ENCODE measurements around the gene MRPL21. TPM values are rescaled to one million over a fixed set of nuclear protein-coding genes. Genes with fewer than 3 reads are reported as not detected.

Gene MRPL21
- polyA plus RNA-seq, 4 donors = 68.3 to 90.7 (median 73.2) TPM

DNA sequence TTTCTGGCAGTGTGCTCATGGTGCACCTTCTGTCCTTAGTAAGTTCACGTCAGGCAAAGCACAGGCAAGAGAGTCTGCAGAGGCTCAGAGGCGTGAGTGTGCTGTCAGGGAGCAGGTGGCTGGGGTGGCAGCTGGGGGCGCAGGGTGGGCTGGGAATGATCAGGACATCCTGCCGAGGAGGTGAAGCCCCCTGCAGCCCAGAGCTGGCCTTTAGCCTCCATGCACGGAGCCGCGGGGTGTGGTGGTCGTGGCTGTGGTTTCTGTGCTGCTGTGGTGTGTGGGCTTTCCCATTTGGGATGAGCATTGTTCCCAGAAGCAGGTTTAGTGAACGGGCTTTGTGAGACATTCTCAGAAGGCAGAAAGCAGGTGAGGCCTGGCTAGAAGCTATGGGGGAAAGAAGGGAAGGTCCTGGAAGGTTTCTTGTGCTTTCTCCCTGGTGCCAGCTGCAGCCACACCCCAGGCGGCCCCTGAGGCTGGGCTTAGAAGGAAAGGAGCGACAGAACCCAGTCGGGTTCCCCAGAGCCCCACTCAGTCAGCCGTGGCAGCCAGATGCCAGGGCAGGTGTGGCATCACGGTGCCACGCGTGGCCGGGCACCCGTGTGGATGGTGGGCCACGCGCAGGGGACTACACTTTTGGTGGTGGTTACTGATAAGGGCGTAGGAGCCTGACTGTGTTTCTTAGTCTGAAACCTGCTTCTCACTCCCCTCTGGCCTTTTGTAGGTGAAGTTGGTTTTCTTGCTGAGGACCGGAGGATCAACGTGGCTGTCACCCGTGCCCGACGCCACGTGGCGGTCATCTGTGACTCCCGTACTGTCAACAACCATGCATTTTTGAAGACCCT is 32.1 kb upstream of the MRPL21 start:
- no peak for DNase-seq (ENCODE audit: low read depth in 4 of 4, low spot score in 3 of 4)

DNA sequence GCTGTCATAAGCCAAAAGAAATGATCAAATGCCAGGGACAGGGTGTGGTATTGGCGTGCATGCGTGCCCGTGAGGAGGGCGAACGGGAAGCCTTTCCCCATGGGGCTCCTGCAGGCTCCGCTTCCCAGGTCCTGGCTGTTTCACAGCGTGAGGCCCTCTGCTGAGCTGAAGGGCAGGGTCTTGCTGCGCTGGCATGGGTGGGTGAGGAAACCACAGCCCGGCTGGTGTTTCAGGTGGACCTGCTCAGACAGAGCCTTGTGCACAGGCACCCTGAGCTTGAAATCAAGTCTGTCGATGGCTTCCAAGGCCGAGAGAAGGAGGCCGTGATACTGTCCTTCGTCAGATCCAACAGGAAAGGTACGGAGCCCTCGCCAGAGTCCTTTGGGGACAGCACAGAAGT is 31.4 kb upstream of the MRPL21 start:
- no peak for DNase-seq (ENCODE audit: low read depth in 4 of 4, low spot score in 3 of 4)

DNA sequence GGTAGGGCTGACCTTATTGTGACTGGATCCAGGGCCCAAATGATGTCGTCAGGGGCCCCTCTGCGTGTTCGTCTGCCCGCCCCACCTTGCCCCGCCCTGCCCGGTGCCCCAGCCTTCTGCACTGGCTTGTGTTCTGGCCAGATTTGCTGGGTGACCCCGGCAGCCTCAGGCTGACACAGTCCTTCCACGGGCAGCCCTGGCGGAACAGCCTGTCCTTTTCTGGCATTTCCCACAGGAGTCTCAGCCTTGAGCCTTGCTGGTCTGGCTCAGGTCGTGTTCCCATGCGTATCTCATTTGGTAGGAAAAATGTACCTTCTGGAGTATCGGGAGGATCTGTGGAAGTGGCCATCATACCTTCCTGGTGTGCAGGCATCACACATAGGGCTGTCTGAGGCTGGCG is 31.0 kb upstream of the MRPL21 start:
- no peak for DNase-seq (ENCODE audit: low read depth in 4 of 4, low spot score in 3 of 4)

DNA sequence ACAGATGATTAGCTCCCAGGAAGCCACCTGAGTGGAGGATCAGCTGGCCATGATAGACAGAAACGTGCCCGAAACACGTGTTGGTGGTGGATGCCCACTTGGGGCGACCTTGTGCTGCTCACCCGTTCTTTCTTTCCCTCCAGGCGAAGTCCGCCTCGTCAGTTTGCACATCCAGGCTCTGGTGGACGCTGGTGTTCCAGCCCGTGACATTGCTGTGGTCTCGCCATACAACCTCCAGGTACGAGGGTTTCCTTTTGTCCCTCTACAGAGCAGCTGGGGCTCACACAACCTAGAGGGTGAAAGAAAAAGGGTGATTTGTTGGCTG is 30.7 kb upstream of the MRPL21 start:
- no peak for DNase-seq (ENCODE audit: low read depth in 4 of 4, low spot score in 3 of 4)

DNA sequence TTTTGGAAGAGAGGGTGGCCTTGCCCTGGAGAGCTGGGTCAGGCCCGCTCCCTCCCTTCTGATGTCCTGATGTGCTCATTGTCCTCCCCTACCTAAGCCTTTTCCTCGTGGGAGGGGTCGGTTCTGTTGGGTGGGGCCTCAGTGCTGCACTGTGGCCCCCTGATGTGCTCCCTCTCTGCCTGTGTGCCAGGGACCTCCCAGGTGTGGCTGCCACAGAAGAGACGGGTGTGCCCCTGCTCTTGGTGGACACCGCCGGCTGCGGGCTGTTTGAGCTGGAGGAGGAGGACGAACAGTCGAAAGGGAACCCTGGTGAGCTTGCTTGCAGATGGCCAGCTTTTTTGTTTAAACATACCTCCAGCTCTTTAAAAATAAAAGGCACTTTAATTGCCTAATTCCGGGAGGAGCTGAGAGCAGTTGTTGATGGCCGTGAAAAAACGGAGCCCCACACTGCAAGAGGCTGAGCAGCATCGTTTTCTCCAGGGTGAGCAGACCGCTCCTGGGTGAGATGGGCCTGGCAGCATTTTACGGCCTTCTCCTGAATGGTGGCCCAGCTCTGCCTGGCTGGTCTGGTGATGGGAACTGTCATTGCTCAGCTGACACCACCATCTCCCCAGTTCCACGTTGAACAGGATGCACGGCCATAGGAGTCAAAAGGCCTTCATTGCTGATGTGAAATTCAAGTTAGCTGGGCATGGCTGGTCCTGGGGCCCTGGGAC is 30.1 kb upstream of the MRPL21 start:
- DNase-seq (ENCODE audit: low read depth in 4 of 4, low spot score in 3 of 4) = no peak

DNA sequence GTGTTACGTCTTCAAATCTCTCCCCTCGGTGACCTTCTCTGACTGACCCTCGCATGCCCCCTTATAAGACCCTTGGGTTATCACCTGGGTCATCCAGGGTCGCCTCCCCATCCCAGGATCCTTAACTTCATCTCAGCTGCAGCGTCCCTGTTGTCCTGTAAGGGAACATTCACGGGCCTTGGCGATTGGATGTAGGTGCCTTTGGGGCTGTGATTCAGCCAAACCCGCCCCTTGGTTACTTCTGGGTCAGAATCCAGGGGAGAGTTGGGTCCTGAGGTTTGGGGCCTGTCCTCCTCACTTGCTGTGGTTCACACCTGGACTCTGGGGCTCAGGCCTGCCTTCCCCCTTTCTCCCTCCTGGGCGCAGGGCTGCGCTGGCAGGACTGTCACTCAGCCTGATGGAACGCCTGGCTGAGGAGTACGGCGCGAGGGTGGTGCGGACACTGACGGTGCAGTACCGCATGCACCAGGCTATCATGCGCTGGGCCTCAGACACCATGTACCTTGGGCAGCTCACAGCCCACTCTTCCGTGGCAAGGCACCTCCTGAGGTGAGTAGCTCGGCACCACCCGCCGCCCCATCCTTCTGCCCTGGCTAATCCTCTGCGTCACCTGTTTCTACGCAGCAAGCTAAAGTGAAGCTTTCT is 29.4 kb upstream of the MRPL21 start:
- no peak for DNase-seq (ENCODE audit: low read depth in 4 of 4, low spot score in 3 of 4)

DNA sequence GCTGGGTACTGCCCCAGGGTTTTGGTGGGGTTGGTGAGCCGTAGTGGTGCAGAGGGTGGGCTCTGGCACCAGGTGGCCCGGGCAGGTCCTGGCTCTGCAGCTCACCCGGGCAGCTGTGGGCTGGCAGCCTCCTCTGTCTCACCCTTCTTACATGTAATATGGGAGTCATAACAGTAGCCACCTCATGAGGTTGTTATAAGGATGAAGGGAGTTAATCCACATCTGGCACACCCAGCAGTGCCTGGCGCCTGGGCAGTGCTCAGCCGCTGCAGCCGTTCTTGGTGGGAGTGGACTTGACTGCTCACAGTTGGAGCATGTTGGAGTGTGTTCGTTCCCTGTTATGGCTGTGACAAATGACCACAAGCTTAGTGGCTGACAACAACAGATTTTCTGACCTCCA is 28.7 kb upstream of the MRPL21 start:
- DNase-seq (ENCODE audit: low read depth in 4 of 4, low spot score in 3 of 4) = no peak

DNA sequence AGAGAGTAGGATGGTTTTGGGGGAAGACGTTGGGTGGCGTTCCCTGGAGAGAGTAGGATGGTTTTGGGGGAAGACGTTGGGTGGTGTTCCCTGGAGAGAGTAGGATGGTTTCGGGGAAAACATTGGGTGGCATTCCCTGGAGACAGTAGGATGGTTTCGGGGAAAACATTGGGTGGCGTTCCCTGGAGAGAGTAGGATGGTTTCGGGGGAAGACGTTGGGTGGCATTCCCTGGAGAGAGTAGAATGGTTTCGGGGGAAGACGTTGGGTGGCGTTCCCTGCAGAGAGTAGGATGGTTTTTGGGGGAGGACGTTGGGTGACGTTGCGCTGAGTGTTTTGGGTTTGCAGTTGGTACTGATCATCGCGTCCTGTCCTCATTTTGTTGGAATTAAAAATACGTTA is 28.3 kb upstream of the MRPL21 start:
- no peak for DNase-seq (ENCODE audit: low read depth in 4 of 4, low spot score in 3 of 4)

DNA sequence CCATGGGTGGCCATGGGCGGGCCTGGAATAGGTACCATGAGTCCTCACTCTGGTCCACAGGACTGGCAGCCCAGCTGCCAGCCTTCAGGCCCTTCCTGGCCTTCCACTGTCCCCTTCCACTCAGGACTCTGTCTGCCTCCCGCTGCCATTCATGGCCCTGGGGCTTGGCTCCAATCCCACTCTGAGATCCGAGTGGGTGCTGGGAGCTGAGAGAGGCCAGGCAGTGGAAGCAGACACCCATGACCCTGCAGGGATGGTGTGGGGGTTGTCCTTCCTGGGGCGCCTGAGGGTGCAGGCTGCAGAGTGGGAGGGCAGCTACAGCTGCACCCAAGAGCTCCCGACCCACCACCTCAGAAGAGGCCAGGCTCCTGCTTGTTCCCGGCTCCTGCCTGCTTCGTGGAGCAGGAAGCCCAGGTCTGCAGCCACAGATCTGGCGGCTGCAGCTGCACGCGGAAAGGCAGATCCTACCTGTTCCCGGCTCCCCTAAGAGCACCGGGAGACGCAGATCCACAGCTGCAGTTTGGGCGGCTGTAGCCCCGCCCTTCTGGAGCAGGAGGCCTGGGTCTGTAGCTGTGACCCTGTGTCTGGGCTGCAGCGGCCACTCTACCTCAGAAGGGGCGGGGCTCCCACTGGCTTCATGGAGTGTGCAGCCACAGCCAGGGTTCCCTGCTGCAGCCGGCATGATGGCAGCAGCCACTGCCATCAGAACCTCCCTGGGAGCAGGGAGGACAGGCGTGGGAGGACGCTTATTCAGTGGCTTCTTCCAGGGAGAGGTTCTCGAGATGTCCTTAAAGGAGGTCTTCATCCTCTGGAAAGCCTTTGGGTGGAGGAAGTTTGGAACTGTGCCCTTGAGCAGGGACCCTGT is 27.6 kb upstream of the MRPL21 start:
- no peak for DNase-seq (ENCODE audit: low read depth in 4 of 4, low spot score in 3 of 4)

DNA sequence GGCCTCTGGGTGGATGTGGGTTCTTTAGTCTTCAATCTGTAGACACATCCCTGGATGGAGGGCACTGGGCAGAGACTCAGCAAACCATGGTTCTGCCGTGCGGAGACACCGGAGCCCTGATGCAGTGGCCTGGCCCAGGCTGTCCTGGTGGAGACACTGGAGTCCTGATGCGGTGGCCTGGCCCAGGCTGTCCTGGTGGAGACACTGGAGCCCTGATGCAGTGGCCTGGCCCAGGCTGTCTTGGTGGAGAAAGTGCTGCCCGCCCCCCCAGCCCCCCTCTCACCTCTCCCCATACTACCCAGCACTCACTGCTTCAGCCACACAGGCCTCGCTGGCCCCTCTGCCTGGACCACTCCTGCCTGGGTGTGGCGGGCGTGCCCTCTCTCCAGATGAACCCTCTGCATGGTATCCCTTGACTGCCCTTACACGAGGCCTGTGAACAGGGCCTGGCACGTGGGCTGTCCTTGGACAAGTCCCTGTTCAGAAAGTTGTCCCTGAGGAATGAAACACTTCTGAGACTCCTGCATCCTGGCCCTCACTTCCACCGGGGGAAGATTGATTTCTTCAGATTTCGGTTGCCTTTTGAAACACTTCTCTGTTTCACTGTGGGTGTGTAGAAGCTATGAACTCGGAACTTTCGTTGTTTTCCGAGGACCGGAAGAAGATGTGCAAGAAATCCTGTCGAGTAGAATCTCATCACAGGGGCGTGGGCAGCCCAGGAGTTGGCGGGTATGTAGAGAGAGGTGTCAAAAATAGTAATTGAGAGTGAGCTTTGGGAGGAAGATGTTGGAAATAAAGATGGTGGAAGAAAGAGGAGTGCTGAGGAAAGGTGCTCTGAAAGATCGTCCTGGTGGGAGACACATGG is 26.3 kb upstream of the MRPL21 start:
- no peak for DNase-seq (ENCODE audit: low read depth in 4 of 4, low spot score in 3 of 4)

DNA sequence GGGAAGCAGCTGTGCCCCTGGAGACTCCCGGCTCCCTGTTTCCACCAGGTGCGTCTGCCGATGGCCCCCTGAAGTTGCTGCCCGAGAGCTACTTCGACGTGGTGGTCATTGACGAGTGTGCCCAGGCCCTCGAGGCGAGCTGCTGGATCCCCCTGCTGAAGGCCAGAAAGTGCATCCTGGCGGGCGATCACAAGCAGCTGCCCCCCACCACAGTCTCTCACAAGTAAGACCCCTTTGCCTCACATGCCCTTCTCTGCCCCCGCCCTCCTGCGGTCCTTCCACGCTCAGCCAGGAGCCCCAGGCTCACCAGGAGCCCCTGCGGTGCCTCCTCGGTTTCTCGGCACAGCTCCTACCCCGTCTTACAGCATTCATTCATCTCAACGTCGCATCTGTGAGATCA is 25.5 kb upstream of the MRPL21 start:
- no peak for DNase-seq (ENCODE audit: low read depth in 4 of 4, low spot score in 3 of 4)

DNA sequence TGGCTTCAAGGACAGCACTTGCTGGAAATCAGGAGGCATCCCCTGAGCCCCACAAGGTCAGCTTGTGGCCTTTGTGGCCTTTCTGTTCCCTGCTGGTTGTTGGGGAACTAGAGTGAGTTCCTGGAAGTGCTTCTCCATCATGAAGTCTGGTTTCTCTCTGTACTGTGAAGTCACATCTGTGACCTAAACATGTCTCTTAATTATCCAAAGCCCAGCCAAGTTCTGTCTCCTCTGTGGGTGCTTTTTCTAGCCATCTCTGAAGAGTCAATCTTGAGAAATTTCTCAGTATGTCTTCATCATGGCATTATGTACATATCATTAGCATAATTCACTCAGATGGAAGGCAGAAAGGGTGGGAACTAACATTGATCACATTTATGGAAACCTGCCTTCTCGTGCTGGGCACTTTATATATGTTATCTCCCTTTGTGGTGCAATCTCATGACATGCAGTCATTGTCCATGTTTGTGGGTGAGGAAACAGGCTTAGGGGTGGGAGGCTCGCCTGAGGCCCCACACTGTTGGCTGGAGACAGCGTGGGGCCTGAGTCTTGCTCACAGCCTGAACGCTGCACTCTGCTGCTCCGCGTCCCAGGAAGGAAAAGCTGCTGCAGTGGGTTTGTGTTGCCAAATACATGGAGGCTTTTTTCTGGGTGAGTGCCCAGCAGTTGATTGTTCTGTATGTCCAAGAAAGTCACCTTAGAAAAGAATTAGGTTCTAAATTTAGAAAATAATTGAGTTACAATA is 24.7 kb upstream of the MRPL21 start:
- DNase-seq (ENCODE audit: low read depth in 4 of 4, low spot score in 3 of 4) = no peak

DNA sequence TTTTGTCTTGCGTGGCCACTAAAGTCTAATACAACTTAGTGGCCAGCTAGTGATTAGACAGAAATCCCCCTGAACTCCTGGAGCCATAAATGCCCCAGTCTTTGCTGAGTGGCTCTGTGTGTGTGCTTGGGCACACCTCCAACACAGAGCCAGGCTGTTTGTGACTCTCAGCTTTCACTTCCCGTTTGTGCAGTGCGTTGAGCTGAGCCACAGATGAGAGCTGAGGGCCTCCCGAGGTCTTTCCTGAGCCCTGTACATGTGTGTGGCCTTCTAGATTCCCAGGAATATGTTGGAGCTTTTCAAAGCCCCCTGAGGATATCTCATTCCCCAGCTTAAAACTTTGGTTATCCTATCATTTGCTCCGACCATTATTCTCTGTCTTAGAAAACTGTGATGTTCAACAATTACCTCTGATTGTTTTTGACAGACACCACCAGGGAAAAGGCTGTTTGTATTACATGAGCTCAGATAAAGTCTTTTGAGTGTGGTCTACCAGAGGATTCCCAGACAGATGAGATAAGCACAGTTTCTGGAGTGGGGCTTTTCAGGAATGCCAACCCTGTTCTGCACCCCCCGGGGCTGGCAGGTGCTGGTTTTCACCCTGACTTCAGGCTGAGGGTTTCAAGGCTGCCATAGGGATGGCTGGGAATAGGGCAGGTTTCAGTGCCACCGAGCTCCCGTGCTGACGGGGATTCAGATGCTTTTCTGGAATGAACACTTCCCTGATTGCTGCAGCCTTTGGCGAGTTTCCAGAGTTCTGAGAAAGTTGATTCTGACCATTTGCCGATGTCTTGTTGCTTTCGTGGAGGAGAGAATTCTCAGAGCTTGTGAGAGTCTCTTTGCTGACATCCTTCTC is 23.9 kb upstream of the MRPL21 start:
- no peak for DNase-seq (ENCODE audit: low read depth in 4 of 4, low spot score in 3 of 4)

DNA sequence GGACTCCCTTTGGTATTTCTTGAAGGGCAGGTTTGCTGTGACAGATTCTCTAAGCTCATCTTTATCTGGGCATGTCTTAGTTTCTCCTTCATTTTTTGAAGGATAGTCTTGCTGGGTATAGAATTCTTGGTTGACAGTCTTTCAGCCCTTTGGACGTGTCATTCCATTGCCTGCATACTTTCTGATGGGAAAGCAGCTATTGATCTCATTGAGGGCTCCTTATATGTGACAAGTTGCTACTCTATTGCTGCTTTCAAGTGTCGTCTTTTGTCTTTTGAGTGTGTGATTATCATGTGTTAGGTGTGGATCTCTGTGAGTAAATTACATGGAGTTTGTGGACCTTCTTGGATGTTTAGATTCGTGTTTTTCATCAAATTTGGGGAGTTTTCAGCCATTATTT is 22.0 kb upstream of the MRPL21 start:
- no peak for DNase-seq (ENCODE audit: low read depth in 4 of 4, low spot score in 3 of 4)

DNA sequence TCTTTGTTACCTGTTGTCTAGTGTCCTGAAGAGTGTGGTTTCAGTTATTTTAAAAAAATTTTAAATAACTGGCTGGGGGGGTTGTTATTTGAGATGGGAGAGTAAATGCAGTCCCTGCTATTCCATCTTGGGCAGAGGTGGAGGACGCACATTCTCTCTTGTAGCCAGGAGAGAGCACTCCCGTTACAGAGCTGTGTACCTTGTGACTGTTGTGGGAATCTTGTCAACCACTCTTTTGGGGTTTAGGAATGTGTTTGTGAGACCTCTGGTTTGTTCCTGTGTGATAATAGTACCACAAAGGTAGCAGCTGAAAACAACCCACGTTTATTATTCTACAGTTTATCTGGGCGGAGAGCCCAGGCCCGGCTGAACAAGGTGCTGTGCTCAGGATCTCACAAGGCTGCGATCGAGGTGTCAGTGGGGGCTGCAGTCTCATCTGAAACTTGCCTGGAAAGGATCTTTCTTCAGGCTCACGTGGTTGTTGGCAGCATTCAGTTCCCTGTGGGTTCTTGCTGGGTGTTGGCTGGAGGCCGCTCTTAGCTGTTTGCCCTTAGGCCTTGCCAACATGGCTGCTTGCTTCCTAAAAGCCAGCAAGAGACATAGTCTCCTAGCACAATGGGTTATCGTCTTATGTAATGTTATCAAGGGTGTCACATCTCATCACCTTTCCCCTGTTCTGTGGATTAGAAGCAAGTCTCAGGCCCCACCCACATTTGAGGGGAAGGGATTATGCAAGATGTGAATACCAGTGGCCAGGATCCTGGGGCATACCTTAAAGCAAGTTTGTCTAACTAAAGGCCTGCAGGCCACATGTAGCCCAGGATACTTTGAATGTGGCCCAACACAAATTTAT is 20.7 kb upstream of the MRPL21 start:
- DNase-seq (ENCODE audit: low read depth in 4 of 4, low spot score in 3 of 4) = no peak

DNA sequence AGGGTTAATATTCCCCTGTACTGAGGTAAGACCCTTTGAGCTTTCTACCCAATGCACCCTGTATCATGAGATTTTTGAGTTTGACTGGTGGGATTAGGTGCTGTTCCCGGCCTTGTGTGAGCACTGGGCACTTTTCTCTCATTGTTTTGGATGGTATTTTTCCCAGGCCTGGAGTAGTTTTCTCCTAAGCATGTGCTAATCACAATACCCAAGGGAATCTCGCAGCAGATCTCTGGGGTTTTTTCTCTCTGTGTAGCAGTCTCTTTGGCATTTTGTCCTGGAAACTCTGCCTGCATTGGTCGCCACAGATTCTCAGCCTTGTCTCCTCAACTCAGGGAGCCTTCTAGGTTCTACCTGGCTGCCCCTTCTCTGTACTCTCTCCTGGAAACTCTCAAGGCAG is 20.0 kb upstream of the MRPL21 start:
- DNase-seq (ENCODE audit: low read depth in 4 of 4, low spot score in 3 of 4) = no peak

DNA sequence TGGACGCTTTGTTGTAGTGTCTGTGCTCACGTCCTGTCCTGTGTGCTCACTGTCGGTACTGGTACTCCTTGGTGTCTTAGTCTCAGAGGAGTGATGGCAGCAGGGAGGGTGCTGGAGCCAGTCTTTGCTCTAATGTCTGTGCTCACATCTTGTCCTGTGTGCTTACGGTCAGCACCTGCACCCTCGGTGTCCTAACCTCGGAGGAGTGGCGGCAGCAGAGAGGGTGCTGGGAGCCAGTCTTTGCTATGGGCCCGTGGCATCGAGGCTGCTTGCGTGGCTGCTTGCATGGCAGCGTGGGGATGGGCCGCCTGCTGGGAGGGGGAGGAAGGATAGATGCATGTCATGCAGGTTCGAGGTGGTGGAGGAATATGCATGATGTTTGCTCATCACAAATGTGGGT is 12.8 kb upstream of the MRPL21 start:
- no peak for DNase-seq (ENCODE audit: low read depth in 4 of 4, low spot score in 3 of 4)
